ENCODE results near the gene RASA2. TPM values are rescaled to one million over a fixed set of nuclear protein-coding genes. Genes with fewer than 3 reads are reported as not detected.
A peak's percentile ranks its signal among the peaks of the same experiment; 100 is the strongest.

RASA2 gene
- total and polyA plus RNA-seq, 2 experiments from 2014 or later, result 16.6 to 28.6 TPM

GRCh38 chr3:141644931-141645330 lies 158.1 kb downstream of the RASA2 start:
- TF ChIP-seq EZH2phosphoT487 (IDR thresholded peaks at IDR 0.05; ENCODE audit: unreplicated experiment) (no peak), CTCF (conservative IDR thresholded peaks at IDR 0.05; ENCODE audit: low read depth in 2 of 2) (peak; percentile 79 to 98)
- H4K20me1 ChIP-seq (replicated peaks; ENCODE audit: insufficient read depth), result no peaks in the 10 kb centered on the region
- H3K27ac ChIP-seq (ENCODE audit: low read depth), result no peak overlapping the region
- Mint-ChIP-seq H3K4me1 (peaks cover 9% of the 10 kb centered on the region), H3K27me3 (ENCODE audit: insufficient read depth, low read depth, poor library complexity) (peaks cover 9% of the 10 kb centered on the region), H3K36me3 (ENCODE audit: low read depth) (no peaks in the 10 kb centered on the region), H3K9me3 (no peaks in the 10 kb centered on the region), H3K27ac (peak overlapping the region; percentile 22; the same call in 1 of the 2 replicates), H3K4me3 (no peak overlapping the region)
- H3K4me2 ChIP-seq, result no peak overlapping the region
- H3K79me2 ChIP-seq (replicated peaks; ENCODE audit: insufficient read depth), result no peaks in the 10 kb centered on the region
- DNase-seq (ENCODE audit: low spot score), result peak; percentile 92
- peak; percentile 84 for ATAC-seq
- no peaks in the 10 kb centered on the region for H3K4me1 ChIP-seq (ENCODE audit: insufficient read depth)
- H3K4me3 ChIP-seq, result no peak overlapping the region
- no peaks in the 10 kb centered on the region for H3F3A ChIP-seq (replicated peaks; ENCODE audit: low read depth)
- no peaks in the 10 kb centered on the region for H3K36me3 ChIP-seq (ENCODE audit: insufficient read depth)
- no peaks in the 10 kb centered on the region for H3K9me2 ChIP-seq (ENCODE audit: insufficient read depth)
- peak overlapping the region; percentile 92; the same call in 1 of the 2 replicates for H2AFZ ChIP-seq
- H3K27me3 ChIP-seq (ENCODE audit: insufficient read depth), result no peaks in the 10 kb centered on the region

- Histone ChIP-seq H4K20me1 (replicated peaks; ENCODE audit: insufficient read depth) (no peaks in the 10 kb centered on the region), H3K79me2 (replicated peaks; ENCODE audit: insufficient read depth) (no peaks in the 10 kb centered on the region), H3K36me3 (ENCODE audit: insufficient read depth) (no peaks in the 10 kb centered on the region), H3K27me3 (ENCODE audit: insufficient read depth) (no peaks in the 10 kb centered on the region), H3K4me2 (no peak overlapping the region), H3K4me1 (ENCODE audit: insufficient read depth) (no peaks in the 10 kb centered on the region), H3K27ac (ENCODE audit: low read depth) (no peak overlapping the region), H2AFZ (peak overlapping the region; percentile 39), H3K4me3 (no peak overlapping the region), H3F3A (replicated peaks; ENCODE audit: low read depth) (no peaks in the 10 kb centered on the region), H3K9me2 (ENCODE audit: insufficient read depth) (no peaks in the 10 kb centered on the region; the same call in 1 of the 2 replicates)
- peak; percentile 82 for DNase-seq (ENCODE audit: low spot score)
- Mint-ChIP-seq H3K9me3 (peaks cover 7% of the 10 kb centered on the region; the same call in 1 of the 3 replicates), H3K27me3 (ENCODE audit: insufficient read depth, low read depth, poor library complexity) (peaks cover 9% of the 10 kb centered on the region), H3K36me3 (ENCODE audit: low read depth) (no peaks in the 10 kb centered on the region), H3K4me3 (no peak overlapping the region), H3K4me1 (peaks cover 9% of the 10 kb centered on the region), H3K27ac (no peak overlapping the region)
- ATAC-seq, result peak; percentile 95
- TF ChIP-seq STAT1 (IDR thresholded peaks at IDR 0.05; ENCODE audit: unreplicated experiment), result no peak
- no peak for TF ChIP-seq EZH2 (IDR thresholded peaks at IDR 0.05; ENCODE audit: low read depth, unreplicated experiment)
- peak; percentile 81 for TF ChIP-seq ETS1 (IDR thresholded peaks at IDR 0.05)
- TF ChIP-seq ZNF331 (CRISPR knock-in tag; IDR thresholded peaks at IDR 0.05; ENCODE audit: low read depth), result no peak
- TF ChIP-seq CREB1 (CRISPR knock-in tag; IDR thresholded peaks at IDR 0.05; ENCODE audit: low read depth), result 0 out of 2 replicates have a peak, but pooled peaks have one; percentile 18
- peak; percentile 55 for TF ChIP-seq POLR2AphosphoS5 (IDR thresholded peaks at IDR 0.05; ENCODE audit: low read depth)
Measured at GRCh38 chr3:141646760-141647561, 160.1 kb downstream of the RASA2 start.

All from GM23338 (cell line).